NCI-H2107 treated with DMSO at 0.1 percent for 48 hours (cell line): ENCODE measurements around the gene ATP2B1.
"Not testable (repeated sequence)": the region's sequence is repeated elsewhere in the genome, so short reads cannot be mapped to it uniquely, and the experiment has no call there.

Experiments
- DNase-seq: peaks from one replicate; lab custom pipeline; 2025; ENCODE audit not compliant: unreplicated experiment; lab: John Stamatoyannopoulos, UW

ATP2B1 gene

DNA sequence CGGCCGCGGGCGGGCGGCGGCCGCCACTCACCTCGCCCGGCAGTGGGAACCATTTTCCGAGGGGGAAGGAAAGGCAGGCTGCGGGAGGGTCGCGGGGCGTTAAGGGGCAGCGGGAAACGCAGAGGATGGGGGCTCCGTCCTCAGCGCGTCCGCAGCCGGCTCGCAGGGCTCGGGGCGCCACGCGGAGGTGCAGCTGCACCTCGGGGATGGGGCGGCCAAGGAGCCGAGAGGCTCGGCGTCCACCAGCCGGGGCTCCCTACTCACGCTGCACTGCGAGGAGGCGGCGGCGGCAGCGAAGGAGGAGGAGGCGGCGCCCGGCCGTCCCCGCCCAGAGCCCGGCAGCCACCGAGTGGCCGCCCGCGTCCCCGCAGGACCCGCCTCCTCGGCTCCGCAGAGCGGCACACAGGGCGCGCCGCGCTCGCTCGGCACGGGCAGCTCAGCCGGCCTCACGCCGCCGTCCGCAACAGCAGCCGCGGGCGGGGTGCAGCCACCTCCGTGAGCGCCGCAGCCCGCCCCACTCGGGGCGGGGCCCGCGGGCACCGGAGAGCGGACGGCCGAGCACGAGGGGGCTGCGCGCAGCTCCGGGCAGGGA lies at the start of gene ATP2B1:
Gene ATP2B1 (minus strand): TSS at position 274 of the 592 bp plus-strand sequence. CDS start 52,952 bp downstream, outside the sequence.
- peak; percentile 50 for DNase-seq

DNA sequence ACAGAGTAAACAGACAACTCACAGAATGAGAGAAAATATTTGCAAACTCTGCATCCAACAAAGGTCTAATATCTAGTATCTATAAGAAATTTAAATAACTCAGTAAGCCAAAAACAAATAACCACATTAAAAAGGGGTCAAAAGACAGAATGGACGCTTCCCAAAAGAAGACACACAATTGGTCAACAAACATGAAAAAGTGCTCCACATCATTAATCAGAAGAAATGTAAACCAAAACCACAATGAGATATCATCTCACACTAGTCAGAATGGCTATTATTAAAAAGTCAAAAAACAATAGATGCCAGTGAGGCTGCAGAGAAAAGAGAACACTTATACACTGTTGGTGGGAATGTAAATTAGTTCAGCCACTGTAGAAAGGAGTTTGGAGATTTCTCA lies 49.3 kb upstream of the ATP2B1 start:
- DNase-seq, result not testable (repeated sequence)

DNA sequence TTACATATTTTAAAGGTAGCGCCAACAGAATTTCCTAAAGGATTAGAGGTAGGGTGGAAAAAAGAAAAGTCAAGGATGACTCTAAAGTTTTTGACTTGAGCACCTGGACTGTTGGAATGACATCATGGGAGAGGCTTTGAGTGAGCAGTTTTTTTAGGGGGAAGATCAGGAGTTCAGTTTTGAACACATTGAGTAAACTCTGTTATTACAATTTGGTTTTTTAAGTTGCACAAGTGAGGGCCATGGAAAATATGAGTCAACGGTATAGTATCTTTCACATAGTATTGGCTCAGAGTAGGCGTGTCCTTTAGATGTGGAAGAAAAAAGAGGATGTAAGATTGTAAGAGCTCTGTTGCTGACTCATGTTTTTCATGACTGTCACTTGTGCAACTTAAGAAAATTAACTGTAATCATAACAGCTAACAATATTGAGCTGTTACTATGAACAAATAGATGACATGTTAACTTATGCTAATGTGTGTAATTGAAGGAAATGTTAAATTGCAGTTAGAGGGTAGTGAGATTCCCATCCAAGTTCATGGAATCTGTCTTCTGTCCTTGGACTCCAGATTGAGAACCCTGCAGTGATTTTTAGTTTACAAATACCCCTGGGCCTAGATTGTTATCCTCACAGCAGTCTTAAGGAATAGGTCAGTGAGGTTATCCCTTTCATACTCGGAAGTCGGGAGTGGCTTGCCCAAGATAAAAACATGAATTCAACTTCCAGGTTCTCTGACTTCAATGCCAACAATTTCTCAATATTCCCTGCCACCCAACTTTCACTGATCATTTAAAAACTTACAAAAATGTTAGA lies 48.2 kb upstream of the ATP2B1 start:
- DNase-seq, result no peak

DNA sequence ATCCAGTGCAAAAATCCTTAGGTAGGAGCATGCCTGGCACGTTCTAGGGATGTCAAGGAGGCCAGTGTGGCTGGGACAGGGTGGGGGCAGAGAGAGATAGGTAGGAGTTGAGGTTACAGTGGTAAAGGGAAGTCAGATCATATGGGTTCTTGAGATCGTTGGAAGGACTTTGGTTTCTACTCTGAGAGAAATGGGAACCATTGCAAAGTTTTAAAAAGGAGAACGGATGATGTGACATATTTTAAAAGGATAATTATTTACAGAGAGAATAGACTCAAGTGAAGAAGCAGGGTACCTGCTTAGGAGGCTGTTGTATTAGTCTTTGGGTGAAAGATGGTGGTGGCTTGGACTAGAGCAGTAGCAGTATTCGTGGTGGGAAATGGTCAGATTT lies 47.6 kb upstream of the ATP2B1 start:
- no peak for DNase-seq

DNA sequence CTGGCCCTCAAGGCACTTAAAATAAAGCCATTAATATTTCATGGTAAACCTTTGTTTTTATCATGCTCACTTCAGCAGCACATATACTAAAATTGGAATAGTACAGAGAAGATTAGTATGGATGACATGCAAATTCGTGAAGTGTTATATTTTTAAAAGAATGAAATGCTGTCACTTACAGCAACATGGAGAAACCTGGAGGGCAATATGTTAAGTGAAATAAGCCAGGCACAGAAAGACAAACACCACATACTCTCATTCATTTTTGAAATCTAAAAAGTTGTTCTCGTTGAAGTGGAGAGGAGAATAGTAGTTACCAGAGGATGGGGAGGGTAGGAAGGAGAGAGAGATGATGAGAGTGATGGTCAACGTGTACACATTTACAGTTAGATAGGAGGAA lies 45.4 kb upstream of the ATP2B1 start:
- no peak for DNase-seq

DNA sequence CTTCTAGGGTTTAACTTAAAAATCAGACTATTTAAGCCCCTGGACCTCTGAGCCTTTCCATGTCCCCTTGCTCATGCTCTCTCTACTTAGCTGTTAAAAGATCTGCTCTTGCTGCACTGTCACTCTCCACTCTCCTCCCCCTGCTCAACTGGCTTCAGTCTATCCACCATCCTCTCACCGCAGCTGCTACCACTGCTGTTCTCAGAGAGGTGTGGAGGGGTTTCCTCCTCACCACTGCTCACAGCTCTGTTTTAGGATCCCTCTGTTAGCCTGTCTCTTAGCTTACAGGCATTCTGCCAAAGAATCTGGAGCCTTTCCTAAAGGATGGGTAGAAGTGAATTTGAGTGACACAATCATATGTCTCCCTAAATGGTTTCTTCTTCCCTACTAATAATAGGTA lies 43.7 kb upstream of the ATP2B1 start:
- DNase-seq, result no peak

DNA sequence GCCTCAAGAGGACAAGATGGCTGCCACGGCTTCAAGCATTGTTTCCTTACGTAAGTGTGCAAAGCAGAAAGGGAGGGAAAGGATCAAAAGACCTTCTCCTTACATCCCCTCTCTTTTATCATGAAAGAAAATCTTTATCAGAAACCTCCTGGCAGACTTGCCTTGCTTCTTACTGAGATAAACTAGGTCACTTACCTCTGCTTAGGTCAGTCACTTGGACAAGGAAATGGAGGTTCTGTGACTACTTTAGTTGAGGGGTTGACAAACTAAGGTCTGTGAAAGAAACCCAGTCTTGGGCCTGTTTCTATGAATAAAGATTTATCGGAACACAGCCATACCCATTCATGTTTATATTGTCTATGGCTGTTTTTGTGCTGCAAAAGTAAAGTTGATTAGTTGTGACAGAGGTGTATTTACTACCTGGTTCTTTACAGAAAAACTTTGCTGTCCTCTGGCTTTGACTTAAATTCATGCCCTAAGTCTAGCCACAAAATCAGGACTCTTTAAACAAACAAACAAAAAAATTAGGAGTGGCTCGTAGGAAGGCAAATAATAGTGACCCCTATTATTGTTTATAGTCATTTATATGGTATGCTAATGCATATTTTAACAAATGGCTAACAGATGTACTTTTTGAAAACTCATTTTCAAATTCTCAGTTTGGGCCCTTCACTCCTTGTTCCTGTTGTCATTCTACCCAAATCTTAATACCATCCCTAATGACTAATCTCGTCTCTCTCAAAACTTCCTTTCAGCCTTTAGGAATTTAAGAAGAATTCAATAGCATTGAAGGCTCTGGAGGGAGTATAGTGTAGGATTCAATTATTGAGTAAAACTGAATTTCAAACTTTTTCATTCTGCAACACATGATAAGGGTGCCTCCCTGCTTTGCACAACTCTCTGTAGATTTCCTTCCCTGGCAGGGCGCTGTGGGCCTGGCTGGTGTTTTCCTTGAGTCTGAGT lies 42.0 kb upstream of the ATP2B1 start:
- no peak for DNase-seq

DNA sequence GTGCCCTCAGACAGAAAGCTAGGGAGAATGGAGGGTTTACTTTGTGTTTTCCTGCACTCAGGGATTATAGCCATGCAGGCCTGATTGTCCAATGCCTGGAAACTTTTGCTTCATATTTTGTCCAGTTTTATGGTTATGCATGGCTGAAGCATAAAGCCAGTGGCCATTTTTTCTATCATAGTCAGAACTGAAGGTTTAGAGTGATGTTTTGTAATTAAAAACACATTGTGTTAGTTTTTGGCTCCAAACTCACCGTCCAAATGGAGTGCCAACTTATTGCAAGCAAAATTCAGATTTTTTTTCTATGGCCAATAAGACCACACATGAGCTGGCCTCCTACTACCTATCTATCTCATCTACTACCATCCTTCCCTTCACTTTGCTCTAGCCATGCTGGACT lies 40.2 kb upstream of the ATP2B1 start:
- DNase-seq, result no peak

DNA sequence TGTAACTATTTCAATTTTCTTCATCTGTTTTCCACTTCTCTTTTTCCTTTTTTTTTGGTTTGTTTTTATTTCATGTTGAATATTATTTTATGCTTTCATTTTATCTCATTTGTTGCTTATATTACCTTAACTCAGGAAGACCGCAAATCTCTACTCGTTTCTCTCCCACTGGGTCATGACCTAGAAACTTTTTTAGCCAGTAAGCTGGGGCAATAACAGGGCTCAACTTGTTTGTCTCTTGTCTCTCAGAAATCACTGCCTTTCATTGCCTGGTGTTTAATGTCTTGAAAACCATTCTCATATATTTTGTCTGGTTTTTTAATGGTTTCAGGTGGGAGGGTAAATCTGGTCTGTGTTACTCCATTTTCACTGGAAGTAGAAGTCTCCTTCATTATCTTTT lies 36.6 kb upstream of the ATP2B1 start:
- no peak for DNase-seq

DNA sequence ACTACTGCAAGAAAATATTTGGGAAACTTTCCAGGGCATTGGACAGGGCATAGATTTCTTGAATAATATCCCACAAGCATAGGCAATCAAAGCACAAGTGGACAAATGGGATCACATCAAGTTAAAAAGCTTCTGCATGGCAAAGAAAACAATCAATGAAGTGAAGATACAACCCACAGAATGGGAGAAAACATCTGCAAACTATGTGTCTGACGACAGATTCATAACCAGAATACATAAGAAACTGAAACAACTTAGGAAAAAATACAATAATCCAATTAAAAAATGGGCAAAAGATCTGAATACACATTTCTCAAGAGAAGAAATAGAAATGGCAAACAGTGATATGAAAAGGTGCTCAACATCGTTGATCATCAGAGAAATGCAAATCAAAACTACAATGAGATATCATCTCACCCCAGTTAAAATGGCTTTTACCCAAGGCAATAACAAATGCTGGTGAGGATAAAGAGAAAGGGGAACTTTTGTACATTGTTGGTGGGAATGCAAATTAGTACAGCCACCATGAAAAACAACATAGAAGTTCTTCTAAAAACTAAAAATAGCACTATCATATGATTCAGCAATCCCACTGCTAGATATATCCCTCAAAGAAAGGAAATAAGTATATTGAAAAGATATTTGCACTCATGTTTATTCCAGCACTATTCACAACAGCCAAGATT lies 33.8 kb upstream of the ATP2B1 start:
- DNase-seq, result no peak

DNA sequence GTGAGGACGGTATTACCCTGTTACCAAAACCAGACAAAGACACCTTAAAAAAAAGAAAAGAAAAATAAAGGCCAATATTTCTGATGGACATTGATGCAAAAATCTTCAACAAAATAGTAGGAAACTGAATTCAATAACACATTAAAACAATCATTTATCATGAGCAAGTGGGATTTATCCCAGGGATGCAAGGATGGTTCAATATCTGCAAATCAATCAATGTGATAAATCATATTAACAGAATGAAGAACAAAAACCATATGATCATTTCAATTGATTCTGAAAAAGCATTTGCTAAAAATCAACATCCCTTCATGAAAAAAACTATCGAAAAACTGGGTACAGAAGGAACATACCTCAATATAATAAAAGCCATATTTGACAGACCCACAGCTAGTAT lies 32.3 kb upstream of the ATP2B1 start:
- DNase-seq, result no peak

DNA sequence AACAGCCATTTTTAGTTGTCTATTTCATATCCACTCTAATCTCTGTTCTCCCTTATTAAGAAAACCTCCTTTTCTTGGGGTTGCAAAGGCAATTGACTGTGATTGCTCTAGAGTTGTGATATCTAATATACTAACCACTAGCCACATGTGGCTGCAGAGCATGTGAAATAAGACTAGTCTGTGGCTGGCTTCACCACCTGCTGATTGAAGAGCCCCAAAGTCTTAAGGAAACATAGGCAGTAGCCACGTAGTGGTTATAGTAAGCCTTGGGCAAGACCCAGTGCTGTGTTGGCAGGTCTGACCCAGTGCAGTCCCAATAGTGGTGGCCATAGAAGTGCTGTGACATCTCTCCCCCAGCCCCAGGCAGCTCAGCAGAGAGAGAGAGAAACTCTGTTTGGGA lies 28.4 kb upstream of the ATP2B1 start:
- no peak for DNase-seq

DNA sequence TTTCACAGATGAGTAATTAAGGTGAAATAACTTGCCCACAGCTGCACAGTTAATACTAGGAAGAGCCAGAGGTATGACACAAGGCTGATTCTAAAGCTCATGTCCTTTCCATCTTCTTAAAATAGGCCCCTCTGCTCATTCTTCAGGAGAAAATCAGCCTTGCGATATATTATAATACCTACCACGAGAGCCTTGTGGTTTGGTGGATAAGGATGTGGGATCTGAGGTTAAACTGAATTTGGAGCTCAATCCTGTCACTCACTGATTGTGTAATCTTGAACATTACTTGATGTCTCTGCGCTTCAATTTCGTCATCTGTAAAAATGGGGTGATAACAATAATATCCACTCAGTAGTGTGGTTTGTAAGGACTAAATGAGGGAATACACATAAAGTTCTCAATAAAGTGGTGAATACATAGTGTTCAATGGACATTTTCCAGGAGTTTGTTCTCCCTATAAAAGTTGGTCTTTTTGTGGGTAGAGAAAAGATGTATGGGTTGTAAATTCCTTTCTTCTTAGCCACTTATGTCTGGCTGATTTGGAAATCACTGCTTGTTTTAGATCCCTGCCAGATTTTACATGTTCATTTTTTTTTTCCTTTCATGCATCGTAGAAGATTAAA lies 25.1 kb upstream of the ATP2B1 start:
- no peak for DNase-seq

DNA sequence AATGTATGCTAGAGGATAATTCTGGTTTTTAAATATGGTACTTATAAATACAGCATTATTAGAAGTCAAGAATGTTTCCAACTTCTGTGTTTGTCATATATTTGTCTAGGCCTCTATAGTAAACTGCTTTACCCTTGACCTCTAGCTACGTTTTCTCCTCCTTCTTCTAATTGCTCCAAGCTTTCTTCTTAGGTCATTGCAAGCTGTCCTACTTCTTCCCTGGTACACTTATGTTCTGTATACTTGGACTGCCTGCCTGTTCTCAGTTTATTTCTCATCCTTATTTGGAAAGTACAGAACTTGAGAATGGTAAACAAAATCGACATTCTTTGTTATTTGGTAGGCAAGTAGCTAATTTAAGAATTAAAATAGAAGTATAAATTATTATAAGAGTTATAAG lies 23.9 kb upstream of the ATP2B1 start:
- no peak for DNase-seq

DNA sequence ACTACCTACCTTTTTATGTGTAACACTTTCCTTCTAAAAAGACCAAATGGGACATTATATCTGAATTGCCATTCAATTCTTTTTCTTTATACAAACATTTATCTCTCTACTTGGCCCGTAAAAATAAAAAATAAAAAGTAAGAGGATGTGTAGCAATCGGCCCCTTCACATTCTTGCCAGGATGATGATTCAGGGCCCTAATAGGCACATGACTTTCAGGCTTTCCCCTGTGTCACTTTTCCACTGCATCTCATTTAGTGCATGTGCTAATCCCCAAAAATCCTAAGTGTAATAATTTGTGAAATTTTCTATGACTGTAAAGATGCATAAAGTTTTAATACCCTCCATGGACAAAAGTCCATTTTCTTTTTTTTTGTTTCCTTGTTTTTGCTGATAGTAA lies 23.0 kb upstream of the ATP2B1 start:
- no peak for DNase-seq

DNA sequence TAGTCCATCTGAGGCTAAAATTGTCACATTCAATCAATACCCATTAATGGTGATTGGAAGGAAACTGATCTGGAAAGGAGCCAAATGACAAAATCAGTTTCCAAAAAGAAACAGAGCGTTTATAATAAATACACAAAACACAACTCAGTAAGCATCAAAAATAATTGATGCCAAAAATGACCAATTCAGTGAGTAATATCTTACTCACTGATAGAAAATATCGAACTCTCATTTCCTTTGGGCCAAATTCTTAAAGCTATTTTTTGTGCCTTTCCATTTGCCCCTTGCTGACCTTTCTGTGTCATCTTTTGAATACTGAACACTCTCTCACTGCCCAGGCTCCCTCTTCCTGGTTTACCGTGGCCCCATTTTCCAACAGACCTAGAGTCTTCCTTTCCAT lies 22.5 kb upstream of the ATP2B1 start:
- no peak for DNase-seq

DNA sequence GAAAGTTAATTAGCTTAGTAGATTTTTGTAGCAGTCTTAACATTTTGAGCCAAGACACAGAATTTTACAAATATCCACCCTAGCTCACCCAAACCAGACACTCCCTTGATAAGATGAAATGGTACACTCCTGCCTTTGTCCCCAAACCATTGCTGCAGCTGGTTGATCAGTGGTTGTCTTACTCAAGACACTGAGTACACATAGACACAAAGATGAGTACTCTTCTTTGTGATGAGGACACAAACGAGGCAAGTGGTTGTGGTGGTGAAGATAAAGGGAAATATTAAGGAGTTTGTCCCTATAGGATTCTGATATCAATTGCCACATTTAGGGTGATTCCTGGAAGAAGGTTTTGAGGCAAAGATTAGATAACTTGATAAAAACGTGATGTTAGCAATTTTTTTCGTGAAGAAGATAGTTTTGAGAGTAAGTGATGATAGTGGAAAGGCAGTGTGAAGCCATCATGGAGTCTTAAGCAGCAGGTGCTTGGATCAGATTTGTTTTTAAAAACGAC lies 21.4 kb upstream of the ATP2B1 start:
- no peak for DNase-seq

DNA sequence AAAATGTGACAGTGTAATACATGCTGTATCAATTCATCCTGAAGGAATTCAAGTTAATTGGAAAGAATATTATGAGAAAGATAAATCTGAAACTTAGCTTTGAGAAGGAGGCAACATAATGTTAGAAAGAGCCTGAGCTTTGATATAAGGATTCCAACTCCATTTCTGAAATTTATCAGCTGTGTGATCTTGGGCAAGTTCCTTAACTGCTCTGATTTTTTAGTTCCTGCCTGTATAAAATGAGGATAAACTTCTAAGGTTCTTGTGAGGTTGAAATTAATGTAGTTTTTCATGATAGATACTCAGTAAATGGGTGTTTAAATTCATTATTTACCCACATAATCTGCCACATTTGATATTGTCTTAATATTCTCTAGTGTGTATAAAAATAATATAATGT lies 14.6 kb upstream of the ATP2B1 start:
- no peak for DNase-seq

DNA sequence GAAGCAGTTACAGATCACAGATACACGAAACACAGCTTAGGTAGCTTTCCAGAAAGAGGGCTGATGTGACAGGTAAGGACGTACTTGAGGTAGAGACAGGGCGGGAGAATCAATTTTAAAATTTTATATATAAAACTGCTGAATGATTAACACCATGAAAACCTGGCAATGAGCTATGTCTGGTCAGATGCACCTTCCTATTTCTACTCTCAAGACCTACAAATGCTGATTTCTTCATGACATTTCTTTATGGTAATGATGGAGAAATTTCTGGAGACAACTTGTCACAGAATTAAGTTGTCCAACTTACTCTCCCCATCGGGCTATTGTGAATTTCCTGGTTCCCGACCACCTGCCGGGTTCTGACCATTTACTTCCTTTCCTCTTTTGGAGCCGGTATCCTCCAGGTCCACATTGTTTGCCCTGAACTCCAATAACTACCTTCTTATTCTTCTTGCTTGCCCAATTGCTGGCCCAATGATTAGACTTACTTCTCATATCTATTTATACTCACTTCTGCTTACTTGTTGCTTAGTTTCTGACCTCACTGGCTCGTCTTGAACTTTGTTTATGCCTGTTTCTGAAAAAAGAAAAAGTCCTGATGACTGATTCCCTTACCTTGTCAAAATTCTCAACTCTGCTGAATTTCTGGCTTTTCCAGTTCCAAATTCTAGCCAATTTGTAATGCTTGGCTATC lies 12.8 kb upstream of the ATP2B1 start:
- no peak for DNase-seq
